ENCODE results near the gene NHLRC2. TPM values are rescaled to one million over a fixed set of nuclear protein-coding genes. Genes with fewer than 3 reads are reported as not detected.
A peak's percentile ranks its signal among the peaks of the same experiment; 100 is the strongest.

NHLRC2 gene
- total RNA-seq, 1 donor from 2014 or later, result 46.3 TPM

- peaks cover 1% of the 10 kb centered on the region for H3K36me3 ChIP-seq (ENCODE audit: control insufficient read depth, insufficient read depth, low read length)
- H3K27me3 ChIP-seq (ENCODE audit: control insufficient read depth, insufficient read depth, low read length), result no peaks in the 10 kb centered on the region
- DNase-seq (ENCODE audit: low read depth), result no peak
- TF ChIP-seq, protein P1, sequence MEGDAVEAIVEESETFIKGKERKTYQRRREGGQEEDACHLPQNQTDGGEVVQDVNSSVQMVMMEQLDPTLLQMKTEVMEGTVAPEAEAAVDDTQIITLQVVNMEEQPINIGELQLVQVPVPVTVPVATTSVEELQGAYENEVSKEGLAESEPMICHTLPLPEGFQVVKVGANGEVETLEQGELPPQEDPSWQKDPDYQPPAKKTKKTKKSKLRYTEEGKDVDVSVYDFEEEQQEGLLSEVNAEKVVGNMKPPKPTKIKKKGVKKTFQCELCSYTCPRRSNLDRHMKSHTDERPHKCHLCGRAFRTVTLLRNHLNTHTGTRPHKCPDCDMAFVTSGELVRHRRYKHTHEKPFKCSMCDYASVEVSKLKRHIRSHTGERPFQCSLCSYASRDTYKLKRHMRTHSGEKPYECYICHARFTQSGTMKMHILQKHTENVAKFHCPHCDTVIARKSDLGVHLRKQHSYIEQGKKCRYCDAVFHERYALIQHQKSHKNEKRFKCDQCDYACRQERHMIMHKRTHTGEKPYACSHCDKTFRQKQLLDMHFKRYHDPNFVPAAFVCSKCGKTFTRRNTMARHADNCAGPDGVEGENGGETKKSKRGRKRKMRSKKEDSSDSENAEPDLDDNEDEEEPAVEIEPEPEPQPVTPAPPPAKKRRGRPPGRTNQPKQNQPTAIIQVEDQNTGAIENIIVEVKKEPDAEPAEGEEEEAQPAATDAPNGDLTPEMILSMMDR (IDR thresholded peaks at IDR 0.05; ENCODE audit: insufficient read depth, low read length, poor library complexity, severe bottlenecking), result no peak
- H3K4me3 ChIP-seq (ENCODE audit: low read depth, low read length), result no peak overlapping the region
Measured at GRCh38 chr10:113891476-113891875, 37.0 kb downstream of the NHLRC2 start.

- TF ChIP-seq, protein P1 (IDR thresholded peaks at IDR 0.05; ENCODE audit: insufficient read depth, low read length, poor library complexity, severe bottlenecking), result no peak
- no peak overlapping the region for H3K4me3 ChIP-seq (ENCODE audit: low read depth, low read length)
- H3K36me3 ChIP-seq (ENCODE audit: control insufficient read depth, insufficient read depth, low read length), result peaks cover 1% of the 10 kb centered on the region
- H3K27me3 ChIP-seq (ENCODE audit: control insufficient read depth, insufficient read depth, low read length), result no peaks in the 10 kb centered on the region
- DNase-seq (ENCODE audit: low read depth), result no peak
Measured at GRCh38 chr10:113893570-113893969, 39.1 kb downstream of the NHLRC2 start.

GRCh38 chr10:113894581-113894980, 40.1 kb downstream of the NHLRC2 start:
- H3K36me3 ChIP-seq (ENCODE audit: control insufficient read depth, insufficient read depth, low read length), result peaks cover 1% of the 10 kb centered on the region
- no peaks in the 10 kb centered on the region for H3K27me3 ChIP-seq (ENCODE audit: control insufficient read depth, insufficient read depth, low read length)
- no peak overlapping the region for H3K4me3 ChIP-seq (ENCODE audit: low read depth, low read length)
- DNase-seq (ENCODE audit: low read depth), result no peak
- TF ChIP-seq, protein P1 (IDR thresholded peaks at IDR 0.05; ENCODE audit: insufficient read depth, low read length, poor library complexity, severe bottlenecking), result no peak

DNA sequence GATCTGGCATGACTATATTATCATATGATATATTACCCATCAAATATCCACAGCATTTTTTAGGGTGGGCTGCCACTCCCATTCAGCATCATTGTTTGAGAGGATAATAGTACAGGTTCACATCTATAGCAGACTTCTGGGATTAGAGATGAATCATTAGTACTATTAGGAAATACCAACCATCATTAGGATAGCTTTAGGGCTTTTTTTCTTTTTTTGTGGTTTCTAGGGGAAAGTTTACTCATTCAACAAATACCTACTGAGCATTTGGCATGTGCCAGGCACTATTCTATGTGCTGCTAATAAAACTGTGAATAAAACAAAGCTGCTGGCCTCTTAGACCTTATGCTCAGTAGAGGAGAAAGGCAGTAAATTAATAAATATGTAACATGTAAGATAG, 40.6 kb downstream of the NHLRC2 start:
- Histone ChIP-seq H3K36me3 (ENCODE audit: control insufficient read depth, insufficient read depth, low read length) (peaks cover 1% of the 10 kb centered on the region), H3K4me3 (ENCODE audit: low read depth, low read length) (no peak overlapping the region), H3K27me3 (ENCODE audit: control insufficient read depth, insufficient read depth, low read length) (no peaks in the 10 kb centered on the region)
- TF ChIP-seq, protein P1 (IDR thresholded peaks at IDR 0.05; ENCODE audit: insufficient read depth, low read length, poor library complexity, severe bottlenecking), result no peak
- DNase-seq (ENCODE audit: low read depth), result peak; percentile 28

- H3K36me3 ChIP-seq (ENCODE audit: control insufficient read depth, insufficient read depth, low read length), result peaks cover 2% of the 10 kb centered on the region
Measured at GRCh38 chr10:113897693-113898618, 43.5 kb downstream of the NHLRC2 start.

More at GRCh38 chr10:113897693-113898618, 43.5 kb downstream of the NHLRC2 start:
- H3K27me3 ChIP-seq (ENCODE audit: control insufficient read depth, insufficient read depth, low read length), result no peaks in the 10 kb centered on the region
- TF ChIP-seq, protein P1 (IDR thresholded peaks at IDR 0.05; ENCODE audit: insufficient read depth, low read length, poor library complexity, severe bottlenecking), result no peak
- no peak for DNase-seq (ENCODE audit: low read depth)
- H3K4me3 ChIP-seq (ENCODE audit: low read depth, low read length), result no peak overlapping the region

Measured in kidney epithelial cell (primary cell).